ENCODE data around the gene ATXN7L2. TPM values are rescaled to one million over a fixed set of nuclear protein-coding genes. Genes with fewer than 3 reads are reported as not detected.
A peak's percentile ranks its signal among the peaks of the same experiment; 100 is the strongest.

Gene ATXN7L2
- total RNA-seq, 1 donor from 2014 or later, result 4.9 TPM

DNA sequence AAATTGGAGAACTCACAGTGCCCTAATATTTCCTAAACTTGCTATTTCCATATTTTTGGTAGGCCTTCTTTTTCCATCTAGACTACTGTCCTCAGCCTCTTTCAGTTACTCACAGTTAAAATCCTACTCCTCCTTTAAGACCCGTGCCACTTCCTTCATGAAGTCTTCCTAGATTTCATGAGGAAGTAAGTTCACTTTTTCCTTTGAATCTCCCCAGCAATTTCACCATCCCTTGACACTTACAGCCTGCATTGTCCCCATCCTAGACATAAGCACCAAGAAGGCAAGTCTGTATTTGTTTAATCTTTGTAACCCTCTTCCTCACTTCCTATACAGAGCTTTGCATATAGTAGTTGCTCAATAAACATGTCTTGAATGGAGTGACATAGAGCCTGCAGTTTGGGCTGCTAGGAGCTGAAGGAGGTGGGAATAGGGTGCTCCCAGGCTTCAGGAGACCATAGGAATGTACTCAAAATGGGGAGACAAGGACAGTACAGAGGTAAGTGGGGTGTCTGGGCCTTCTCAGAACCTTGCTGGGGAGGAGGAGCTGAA, 50.7 kb downstream of the ATXN7L2 start:
- Histone ChIP-seq H3K9me3 (no peaks in the 10 kb centered on the region), H3K4me1 (peaks cover 7% of the 10 kb centered on the region), H3K4me3 (no peak overlapping the region), H3K36me3 (no peaks in the 10 kb centered on the region), H3K27ac (no peak overlapping the region), H3K27me3 (no peaks in the 10 kb centered on the region)
- intact Hi-C loops (cut with DNase I), result loop anchor here (5.0 to 10.0 kb wide), 2 partner anchors 37 to 110 kb away; partner anchors contain the start of gene PSMA5
- no peak for TF ChIP-seq POLR2AphosphoS5 (IDR thresholded peaks at IDR 0.05; ENCODE audit: insufficient read depth in 1 of 2, low read depth in 1 of 2)
- TF ChIP-seq, protein P1, sequence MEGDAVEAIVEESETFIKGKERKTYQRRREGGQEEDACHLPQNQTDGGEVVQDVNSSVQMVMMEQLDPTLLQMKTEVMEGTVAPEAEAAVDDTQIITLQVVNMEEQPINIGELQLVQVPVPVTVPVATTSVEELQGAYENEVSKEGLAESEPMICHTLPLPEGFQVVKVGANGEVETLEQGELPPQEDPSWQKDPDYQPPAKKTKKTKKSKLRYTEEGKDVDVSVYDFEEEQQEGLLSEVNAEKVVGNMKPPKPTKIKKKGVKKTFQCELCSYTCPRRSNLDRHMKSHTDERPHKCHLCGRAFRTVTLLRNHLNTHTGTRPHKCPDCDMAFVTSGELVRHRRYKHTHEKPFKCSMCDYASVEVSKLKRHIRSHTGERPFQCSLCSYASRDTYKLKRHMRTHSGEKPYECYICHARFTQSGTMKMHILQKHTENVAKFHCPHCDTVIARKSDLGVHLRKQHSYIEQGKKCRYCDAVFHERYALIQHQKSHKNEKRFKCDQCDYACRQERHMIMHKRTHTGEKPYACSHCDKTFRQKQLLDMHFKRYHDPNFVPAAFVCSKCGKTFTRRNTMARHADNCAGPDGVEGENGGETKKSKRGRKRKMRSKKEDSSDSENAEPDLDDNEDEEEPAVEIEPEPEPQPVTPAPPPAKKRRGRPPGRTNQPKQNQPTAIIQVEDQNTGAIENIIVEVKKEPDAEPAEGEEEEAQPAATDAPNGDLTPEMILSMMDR (IDR thresholded peaks at IDR 0.05), result no peak
- TF ChIP-seq POLR2A (IDR thresholded peaks at IDR 0.05), result no peak
- no peak for DNase-seq (ENCODE audit: extremely low spot score in 2 of 2)

DNA sequence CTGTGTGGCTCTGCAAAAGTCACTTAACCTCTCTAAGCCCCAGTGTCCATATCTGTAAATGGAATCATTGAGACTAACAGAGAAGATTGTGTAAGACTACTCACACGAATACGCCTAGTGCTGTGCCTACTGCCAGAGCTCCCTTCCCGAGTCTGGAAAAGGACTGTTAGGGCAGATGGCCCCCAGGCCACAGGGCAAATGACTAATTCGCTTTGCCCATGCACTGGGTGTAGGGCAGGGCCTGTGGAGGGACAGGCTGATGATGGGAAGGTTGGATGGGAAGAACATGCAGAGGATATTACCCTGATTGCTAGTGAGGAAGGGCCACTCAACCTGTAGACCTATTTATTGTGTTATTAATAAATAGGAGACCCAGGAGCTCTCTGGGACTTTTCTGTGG, 51.8 kb downstream of the ATXN7L2 start:
- DNase-seq (ENCODE audit: extremely low spot score in 2 of 2), result no peak
- intact Hi-C loops (cut with DNase I), result loop anchor here (10.0 kb wide), 1 partner anchor 111 kb away; the partner anchor contains the start of gene PSMA5
- no peaks in the 10 kb centered on the region for H3K27me3 ChIP-seq
- no peaks in the 10 kb centered on the region for H3K36me3 ChIP-seq
- no peak overlapping the region for H3K4me3 ChIP-seq
- peaks cover 7% of the 10 kb centered on the region for H3K4me1 ChIP-seq
- TF ChIP-seq POLR2A (IDR thresholded peaks at IDR 0.05) (no peak), POLR2AphosphoS5 (IDR thresholded peaks at IDR 0.05; ENCODE audit: insufficient read depth in 1 of 2, low read depth in 1 of 2) (no peak)
- TF ChIP-seq, protein P1 (IDR thresholded peaks at IDR 0.05), result no peak
- H3K9me3 ChIP-seq, result no peaks in the 10 kb centered on the region
- H3K27ac ChIP-seq, result peak overlapping the region; percentile 23

DNA sequence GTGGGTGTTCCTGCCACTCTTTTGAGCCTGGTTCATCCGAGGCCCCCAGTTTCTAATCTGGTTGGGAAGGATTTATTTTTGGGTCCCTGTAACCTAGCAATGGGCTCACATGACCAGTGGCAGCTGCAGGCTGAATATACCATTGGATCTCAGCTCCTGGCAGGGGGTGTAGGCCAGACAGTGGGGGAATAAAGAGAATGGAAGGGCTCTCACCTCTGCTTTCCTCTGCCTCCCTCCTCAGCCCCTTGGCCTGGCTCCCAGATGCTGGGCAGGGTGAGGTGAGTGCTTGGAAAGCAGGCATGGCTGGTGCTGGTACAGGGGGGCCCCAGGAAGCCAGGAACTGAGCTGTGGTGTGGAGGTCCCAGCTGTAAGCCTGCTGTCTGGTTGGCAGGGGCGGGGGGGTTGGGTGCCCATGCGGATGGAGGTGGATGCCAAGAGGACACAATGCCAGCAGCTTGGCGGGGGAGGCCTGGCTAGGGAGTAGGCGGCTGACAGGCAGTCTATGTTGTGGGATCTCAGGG, 52.3 kb downstream of the ATXN7L2 start:
- intact Hi-C loops (cut with DNase I), result loop anchor here (10.0 kb wide), 1 partner anchor 111 kb away; the partner anchor contains the start of gene PSMA5
- Histone ChIP-seq H3K27ac (peak overlapping the region; percentile 26), H3K36me3 (no peaks in the 10 kb centered on the region), H3K4me3 (no peak overlapping the region), H3K27me3 (no peaks in the 10 kb centered on the region), H3K4me1 (peaks cover 7% of the 10 kb centered on the region), H3K9me3 (no peaks in the 10 kb centered on the region)
- TF ChIP-seq POLR2AphosphoS5 (IDR thresholded peaks at IDR 0.05; ENCODE audit: insufficient read depth in 1 of 2, low read depth in 1 of 2) (no peak), POLR2A (IDR thresholded peaks at IDR 0.05) (no peak)
- TF ChIP-seq, protein P1 (IDR thresholded peaks at IDR 0.05), result no peak
- DNase-seq (ENCODE audit: extremely low spot score in 2 of 2), result no peak

DNA sequence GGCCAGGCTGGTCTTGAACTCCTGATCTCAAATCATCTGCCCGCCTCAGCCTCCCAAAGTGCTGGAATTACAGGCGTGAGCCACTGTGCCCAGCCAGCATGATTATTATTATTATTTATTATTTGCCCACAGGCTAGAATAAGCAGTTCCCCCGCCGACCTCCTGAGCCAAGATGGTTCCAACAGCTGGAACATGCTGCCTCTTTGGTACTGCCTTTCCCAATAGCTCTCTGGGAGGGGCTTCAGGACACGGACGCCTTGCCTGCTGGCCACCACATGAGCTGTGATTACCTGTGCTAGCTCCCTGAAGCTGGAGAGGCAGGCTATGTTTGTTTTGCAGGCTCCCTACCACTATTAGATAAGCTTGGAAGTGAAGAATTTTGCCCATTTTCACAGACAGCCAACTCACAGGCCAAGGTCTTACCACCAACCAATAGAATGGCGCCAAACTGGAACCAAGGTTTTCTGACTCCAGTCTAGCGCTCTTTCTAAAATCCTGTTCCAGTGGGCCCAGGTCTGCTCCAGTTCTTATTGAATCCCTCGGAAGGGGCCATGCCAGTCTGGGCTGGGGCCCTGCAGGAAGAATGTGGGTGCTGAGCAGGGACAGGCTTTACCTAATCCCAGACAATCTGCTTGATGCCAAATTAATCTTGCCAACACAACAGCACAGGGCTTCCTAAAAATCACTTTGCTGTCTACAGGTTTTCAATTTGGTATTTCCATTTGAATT, 53.9 kb downstream of the ATXN7L2 start:
- TF ChIP-seq, protein P1 (IDR thresholded peaks at IDR 0.05), result no peak
- TF ChIP-seq POLR2AphosphoS5 (IDR thresholded peaks at IDR 0.05; ENCODE audit: insufficient read depth in 1 of 2, low read depth in 1 of 2), result no peak
- no peak for TF ChIP-seq POLR2A (IDR thresholded peaks at IDR 0.05)
- Histone ChIP-seq H3K4me1 (peaks cover 5% of the 10 kb centered on the region), H3K27me3 (no peaks in the 10 kb centered on the region), H3K36me3 (no peaks in the 10 kb centered on the region), H3K4me3 (no peak overlapping the region), H3K9me3 (no peaks in the 10 kb centered on the region), H3K27ac (no peak overlapping the region)
- peak in 1 of 2 donors; percentile 70 for DNase-seq (ENCODE audit: extremely low spot score in 2 of 2)
- intact Hi-C loops (cut with DNase I), result loop anchor here (10.0 kb wide), 1 partner anchor 113 kb away; the partner anchor contains the start of gene PSMA5
